GM21515 (cell line): ENCODE data around the gene KLK11.
"Not testable (repeated sequence)": the region's sequence is repeated elsewhere in the genome, so short reads cannot be mapped to it uniquely, and the experiment has no call there.

Source experiments
- ATAC-seq: cut with Tn5 transposase; IDR thresholded peaks from one replicate; pipeline ENCODE4 v1.9.1; 2021; ENCODE audit not compliant: unreplicated experiment

KLK11 gene

DNA sequence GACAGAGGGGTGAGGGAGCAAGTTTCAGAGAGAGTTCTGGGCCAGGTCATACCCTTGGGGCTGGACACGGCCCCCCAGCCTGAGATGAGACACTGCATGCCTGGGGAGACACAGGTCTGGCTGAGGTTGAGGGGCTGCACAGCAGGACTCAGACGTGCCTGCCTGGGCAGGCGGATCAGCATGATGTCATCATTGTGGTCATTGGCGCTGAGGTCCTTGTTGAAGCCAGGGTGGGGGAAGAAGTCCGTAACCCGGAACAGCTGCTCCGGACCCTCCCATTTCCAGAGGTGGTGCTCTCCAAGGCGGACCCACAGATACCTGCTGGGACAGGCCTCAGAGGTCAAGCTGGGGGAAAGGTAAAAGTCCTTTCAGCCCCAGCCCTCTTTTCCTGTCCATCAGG is 20.0 kb downstream of the KLK11 start:
- no peak for ATAC-seq

DNA sequence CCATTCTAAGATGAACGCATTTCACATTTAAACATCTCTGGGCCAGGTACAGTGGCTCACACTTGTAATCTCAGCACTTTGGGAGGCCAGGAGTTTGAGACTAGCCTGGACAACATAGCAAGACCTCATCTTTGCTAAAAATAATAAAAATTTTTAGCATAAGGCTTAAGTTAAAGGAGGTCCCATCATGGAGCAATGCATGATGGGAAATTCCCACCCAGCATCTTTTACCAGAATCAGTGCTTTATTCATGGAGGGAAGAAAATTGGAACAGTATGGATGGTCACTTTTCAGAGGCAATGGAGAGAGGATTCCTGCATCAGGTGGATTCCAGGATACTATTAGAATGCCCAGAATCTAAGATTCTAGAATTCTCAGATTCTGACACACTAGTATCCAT is 21.2 kb downstream of the KLK11 start:
- no peak for ATAC-seq

DNA sequence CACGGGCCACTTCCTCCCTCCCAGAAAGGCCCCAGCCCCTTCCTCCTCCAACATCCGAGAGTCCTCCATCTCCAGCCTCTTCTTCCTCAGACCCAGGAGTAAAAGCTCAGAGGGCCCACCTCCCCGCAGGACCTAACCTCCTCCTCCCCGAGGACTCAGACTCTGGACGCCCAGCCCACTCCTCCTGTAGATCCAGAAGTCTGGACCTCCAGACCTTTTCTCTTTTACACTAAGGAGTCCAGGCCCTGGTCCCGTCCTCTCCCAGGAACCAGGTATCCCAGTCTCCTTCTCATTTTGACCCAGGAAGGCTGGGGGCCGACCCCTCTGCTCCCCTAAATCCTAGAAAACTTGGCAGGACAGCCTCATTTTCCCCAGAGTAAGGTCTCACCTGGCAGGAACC is 23.1 kb downstream of the KLK11 start:
- no peak for ATAC-seq

DNA sequence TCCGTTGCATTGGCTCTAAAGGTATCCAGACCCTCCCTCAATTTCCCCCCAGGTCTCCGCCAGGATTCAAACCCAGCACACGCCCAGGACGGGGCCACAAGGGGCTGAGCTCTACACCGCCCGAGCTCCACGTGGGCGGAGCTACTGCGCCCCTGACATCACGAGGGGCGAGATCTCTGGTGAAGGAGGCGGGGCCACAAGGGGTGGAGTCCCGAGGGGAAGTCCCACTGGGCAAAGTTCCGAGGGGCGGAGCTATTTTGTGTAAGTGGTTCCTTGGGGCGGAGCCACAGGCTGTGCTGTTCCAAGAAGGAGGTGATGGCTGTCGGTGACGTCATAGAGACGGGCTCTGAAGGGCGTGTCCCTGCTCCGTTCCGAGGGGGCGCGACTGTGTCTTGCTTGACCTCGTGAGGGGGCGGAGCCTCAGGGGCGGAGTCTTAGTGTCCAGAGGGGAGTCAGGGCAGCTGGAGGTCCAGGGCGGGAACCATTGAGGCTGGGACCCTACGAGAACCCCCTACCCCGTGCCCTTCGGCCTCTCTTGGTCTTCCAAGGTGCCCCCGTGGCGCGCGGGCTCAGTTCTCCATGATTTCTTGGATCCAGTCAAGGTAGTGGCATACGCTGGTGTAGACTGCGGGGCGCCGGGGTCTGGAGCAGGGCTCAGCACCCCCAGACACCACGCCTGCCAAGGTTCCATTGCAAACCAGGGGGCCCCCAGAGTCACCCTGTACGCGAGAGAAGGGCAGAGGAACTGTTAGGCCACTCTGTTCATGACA is 23.7 kb downstream of the KLK11 start:
- no peak for ATAC-seq

DNA sequence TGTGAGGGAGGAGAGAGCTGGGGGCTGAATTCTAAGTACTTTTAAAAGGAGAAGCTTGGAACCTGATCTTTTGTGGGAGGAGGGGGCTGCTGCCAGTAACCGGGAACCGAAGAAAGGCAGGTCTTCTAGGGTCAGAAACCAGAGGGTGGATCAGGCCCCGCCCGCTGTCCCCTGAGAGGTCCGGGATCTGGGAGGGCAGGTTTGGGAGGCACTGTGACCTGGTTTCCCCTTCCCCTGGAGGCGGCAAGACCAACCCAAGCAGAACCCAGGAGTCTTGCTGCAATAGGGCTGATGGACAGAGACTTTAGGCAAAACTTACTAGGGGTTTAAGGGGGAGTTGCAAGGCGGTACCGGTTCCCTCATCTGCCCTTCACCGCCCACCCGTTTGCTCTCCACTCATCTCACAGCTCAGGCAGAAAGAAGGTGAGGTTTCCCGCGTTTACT is 24.3 kb downstream of the KLK11 start:
- ATAC-seq: no peak

DNA sequence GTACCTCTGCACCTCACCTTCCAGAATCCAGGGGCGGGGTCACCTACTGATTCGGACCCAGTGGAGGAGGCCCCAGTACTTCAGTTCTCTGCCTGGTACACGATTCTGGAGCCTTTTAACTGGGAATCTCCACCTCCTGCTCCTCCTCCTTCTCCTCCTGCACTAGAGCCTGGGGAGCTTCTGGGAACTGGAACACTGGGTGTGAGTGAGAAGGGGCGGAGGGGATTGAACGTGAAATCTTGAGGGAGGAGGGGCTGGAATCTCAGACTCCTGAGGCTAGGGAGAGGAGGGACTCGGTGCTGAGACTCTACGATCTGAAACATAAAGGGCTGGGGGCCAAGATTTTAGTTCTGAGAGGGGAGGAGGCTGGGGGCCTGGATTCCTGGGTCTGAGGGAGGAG is 24.9 kb downstream of the KLK11 start, which contains the start of gene KLK8:
TSS of gene KLK8 (minus strand) at position 90 of the 400 bp plus-strand sequence. CDS start 437 bp downstream, outside the sequence.
- no peak for ATAC-seq

DNA sequence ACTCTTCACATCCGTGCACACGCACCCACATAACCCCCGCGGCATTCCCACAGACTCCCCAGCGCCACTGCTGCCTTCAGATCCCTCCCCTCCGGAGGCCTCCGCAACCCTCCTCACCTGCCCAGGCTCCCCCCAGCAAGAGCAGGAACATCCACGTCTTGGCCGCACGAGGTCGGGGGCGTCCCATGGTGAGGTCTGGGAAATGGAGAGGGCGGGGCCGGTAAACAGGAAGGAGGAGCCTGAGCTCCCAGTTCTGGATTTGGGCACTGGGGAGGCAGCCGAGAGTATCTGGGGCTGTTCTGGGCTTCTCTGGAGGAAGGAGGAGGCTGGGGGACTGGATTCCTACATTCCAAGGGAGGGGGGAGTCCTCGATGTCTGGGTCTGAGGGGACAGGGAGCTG is 25.4 kb downstream of the KLK11 start:
- no peak for ATAC-seq

DNA sequence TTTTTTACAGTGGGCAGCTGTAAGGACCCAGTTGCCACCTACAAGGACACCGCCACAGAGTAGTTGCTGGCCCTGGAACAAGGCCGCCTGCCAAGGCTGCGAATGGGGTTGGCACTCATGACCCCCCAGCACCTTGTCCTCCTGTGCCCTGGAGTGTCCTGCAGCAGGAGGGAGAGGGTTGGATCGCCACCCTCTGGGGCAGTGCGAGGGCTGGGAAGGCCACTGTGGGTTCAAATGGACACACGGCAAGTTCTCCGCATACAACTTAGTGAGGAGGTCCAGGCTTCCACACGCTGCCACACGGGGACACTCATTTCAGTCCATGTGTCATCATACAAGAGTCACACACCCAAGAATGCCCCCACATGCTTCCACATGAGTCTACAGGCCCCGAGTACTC is 26.0 kb downstream of the KLK11 start:
- no peak for ATAC-seq

DNA sequence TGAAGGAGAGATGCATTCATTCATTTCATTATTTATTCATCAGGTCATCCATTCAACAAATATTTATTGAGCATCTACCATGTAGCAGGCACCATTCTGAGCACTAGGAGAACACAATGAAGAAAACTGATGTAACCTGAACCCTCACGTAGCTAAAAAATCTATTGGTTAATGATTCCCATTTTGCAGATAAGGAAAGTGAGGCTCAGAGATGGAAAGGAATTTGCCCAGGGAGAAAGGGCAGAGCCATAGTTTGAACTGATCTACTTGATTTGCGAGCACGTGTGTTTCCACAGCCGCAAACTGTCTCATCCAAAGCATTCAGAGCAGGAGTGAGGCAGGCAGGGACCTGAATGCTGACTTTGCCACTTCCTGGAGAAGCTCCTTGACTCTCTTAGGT is 27.7 kb downstream of the KLK11 start:
- ATAC-seq: no peak

DNA sequence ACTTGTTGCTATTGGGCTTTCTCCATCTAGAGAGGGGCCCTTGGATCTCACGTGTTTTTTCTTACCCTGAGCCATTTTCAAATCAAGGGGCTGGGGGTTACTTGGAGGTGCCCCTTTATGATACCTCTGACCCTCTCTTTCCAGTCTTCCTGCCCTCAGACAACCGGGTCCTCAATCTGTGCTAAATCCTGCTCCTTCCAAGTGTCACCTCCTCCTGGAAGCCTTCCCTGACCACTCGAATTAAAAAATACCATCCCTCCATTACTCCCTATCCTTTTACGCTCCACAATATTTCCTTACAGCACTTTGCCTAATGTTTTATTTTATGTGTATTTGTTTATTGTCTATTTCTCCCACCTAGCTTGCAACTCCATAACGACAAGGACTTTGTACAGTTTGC is 28.4 kb downstream of the KLK11 start:
- no peak for ATAC-seq

DNA sequence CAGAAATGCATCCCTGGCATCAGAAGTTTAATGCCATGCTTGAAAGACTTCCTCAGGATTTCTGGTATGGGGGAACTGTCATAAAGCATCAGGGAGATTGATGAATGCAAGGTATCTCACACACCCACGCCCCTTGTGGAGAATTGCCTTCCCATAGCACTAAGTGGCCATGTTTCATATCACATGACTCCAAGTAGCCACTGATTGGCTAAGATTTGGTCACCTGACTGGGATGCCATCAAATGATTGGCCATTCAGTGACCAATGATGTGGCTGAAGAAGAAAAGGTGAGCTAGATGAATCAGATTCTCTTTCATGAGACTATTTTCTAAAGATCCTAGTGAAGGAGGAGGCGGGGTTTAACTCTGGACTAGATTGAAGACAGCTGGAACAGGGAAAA is 32.3 kb downstream of the KLK11 start:
- ATAC-seq: no peak

DNA sequence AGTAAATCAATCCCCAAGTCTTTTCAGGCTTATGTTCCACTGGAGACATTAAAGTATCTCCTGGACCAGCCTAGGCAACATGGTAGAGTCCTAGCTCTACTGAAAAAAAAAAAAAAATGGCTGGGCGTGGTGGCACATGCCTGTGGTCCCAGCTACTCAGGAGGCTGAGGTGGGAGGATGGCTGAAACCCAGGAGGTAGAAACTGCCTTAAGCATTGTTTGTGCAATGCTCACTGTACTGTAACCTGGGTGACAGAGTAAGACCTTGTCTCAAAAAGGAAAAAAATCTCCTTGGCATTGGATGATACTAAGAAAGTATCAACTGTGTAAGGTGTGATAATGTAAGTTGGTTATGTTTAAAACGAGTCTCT is 33.8 kb downstream of the KLK11 start:
- no peak for ATAC-seq

DNA sequence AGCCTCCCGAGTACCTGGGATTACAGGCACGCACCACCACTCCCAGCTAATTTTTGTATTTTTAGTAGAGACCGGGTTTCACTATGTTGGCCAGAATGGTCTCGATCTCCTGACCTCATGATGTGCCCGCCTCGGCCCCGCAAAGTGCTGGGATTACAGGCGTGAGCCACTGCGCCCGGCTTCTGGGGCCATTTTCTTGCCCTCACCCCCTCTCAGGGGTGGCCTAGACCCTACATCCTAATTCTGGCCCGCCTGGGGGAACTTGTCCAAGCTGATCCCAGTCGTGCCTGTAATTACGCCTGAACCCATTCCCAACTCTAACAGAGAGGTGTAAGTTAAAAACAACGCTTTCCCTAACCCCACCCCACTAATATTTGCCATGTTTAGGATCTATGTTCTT is 42.0 kb downstream of the KLK11 start:
- not testable (repeated sequence) for ATAC-seq

DNA sequence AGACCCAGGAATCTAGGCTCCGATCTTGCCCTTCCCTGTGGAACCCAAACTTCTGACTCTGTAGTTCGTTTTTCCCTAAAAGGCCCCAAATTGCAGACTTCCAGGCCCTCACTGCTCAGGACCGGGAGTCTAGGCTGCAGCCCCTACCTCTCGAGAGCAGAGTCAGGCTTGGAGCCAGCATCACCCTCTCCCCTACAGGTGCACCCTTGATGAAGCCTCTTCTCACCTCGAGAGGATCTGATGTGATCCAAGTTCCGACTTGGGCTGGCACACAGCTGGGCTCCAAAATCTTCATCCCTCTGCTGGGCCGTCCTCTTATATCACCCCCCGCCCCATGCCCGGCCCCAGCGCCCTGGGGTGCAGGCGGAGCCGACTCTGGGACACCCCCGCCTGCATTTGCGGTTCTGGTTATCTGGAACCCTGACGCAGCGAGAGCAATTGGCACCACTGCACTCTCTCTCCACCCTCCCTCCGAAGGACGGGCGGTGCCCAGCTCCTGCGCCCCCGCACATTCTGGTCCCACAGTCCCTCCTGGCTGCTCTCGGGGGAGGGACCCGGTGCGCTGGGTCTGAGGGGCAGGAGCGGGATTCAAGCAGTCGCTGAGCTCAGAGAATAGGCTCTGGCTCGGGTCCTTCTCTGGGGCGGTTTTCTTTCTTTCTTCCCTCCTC is 42.7 kb downstream of the KLK11 start, which contains the start of gene KLK7:
TSS of gene KLK7 (minus strand) at position 293 of the 668 bp plus-strand sequence. CDS start 1,518 bp downstream, outside the sequence.
- ATAC-seq: no peak

DNA sequence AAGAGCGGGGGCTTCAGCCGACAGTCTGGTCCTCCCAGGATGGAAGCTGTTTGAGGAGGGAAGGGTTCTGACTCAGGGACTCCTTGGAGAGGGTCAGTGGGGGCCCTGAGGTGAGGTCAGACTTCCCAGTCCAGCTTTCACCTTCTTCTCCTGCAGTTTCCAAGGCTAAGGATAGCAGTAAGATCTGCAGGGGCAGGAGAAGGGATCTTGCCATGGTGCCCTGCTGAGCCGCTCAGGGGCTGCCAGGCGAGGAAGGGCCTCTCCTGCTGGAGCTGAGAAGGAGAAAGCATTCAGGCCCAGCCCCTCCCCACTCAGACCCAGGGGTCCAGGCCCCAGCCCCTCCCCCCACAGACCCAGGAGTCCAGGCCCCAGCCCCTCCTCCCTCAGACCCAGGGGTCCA is 44.2 kb downstream of the KLK11 start:
- ATAC-seq: no peak

DNA sequence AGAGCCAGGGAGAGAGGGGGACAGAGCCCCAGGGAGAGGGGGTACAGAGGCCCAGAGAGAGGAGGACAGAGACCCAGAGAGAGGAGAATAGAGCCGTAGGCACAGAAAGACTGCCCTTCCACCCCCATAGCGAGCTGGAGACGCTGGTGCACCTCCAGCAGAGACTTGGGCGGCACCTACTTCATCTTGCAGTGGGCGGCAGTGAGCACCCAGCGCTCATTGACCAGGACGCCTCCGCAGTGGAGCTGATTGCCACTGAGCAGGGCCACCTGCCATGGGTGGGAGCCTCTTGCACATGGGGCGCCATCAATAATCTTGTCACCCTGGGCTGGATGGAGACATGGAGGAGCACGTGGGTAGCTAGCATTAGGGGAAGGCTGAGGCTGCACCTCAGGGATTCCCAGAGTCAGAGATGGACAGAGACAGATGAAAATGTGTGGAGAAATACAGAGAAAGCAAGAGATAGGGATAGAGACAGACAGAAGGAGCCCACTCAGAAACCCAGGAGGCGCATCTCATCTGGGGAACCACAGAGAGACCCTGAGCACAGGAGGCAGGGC is 44.7 kb downstream of the KLK11 start:
- ATAC-seq: no peak

DNA sequence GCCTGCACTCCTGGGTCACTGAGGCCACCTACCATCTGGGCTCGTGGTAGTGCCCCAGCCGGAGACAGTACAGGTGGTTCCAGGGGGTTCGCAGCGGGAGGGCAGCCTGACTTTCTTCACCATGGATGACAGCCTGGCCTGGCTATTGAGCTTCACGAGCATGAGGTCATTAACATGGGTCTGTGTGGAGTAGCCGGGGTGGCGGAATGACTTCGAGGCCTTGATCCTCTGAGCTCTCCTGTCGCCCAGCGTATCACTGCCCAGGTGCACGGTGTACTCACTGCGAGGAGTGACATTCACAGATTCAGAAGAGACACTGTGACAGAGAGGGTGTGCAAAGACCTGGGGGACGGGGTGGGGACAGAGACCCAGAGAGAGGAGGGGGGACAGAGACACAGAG is 46.2 kb downstream of the KLK11 start:
- ATAC-seq: no peak

DNA sequence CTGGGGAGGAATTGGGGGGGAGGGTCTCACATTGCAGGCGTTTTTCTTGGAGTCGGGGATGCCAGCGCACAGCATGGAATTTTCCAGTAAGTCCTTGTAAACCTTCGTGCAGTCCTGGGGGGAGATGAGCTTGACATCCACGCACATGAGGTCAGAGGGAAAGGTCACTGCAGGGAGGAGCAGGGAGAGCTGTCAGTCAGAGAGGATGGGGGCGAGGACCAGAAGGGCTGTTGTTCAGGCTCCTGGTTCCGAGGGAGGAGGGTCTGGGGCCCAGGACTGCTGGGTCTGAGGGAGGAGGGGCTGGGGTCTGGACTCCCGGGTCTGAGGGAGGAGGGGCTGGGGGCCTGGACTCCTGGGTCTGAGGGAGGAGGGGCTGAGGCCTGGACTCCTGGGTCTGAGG is 46.7 kb downstream of the KLK11 start:
- no peak for ATAC-seq

DNA sequence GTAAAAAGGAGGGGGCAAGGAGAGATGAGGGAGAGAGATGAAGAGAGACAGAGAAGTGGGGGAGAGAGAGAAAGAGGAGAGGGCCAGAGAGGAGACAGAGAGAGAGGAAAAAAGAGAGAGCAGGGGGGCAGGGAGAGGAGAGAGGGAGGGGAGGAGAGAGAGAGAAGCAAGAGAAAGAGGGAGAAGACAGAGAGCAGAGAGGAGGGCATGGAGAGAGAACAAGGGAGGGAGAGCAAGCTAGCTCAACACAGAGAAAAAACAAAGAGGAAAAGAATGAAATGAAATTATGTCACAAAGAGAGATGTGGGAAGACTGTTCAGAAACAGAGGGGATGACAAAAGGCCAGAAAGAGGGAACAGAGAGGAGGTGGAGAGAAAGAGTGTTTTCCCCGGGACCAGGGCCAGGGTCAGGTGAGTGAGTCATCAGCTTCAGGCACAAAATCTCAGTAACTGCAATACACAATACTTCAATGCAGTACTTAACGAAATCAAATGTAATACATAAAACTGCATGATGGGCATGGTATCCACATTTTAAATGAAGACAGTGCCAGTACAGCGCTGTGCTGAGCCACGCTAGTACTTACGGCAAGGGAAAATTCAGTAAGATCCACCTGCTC is 47.5 kb downstream of the KLK11 start:
- no peak for ATAC-seq

DNA sequence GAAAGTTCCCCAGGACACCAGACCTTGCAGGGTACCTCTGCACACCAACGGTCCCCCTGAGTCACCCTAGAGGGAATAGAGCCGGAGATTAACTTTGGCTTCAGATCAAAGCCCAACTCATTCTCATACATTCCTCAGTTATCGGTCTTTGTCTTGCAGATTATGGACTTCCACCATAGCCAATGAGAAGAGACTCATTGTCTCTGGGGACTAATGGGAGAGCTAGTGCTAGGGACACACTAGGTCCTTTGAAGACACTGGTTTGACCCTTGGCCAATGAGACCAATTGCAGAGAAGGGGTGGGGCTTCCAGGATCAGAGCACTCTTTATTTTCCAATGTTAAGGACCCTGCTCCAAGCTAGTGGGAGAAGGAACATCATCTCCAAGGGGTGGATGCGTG is 48.8 kb downstream of the KLK11 start:
- ATAC-seq: no peak

DNA sequence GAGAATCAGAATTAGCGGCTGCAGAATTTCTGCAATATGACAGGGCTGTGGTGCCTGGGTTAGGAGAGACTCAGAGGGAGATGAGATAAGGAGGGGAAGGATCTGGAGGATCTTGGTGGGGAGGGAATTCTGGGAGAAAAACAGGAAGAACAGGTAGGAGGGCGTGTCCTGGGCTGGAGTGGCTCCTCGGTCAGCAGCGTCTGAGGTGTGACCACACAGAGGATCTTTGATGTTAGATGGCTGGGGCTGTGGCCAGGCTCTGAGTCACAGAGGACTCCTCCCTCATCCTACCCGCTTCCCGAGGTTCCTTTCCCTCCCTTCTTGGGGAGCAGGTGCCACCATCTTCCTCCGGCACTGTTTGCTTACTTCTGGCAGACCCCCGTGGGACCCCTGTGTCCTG is 50.6 kb downstream of the KLK11 start:
- ATAC-seq: no peak
